ENCODE data around the gene MSI2.
A peak's percentile ranks its signal among the peaks of the same experiment; 100 is the strongest.

Gene MSI2

DNA sequence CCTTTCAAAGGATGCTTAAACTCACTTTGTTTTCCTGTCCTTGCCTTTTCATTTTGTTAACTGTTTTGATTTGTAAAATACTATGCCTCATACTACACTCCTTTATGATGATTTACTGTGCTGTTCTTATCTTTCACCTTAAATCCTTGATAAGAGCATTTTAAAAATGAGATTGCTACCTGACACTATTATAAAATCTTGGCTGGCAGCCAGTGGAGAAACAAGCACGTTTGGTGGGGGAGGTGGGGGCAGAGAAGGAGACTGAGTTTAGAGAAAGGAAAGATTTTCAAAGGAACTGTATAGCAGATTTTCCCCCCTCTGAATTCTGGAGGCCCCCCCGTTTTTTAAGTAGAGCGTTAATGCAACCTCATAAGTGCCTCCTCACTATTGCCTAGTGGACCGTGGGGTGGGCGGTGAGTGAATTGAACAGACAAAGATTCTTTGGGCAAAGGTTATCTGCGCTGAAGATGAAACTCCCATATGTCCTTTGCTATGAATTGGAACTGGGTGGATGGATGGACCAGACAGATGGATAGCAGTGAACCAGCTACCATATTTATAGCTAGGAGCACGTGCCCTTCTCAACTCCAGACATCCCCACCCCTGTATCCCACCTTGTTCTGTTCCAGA lies 288.6 kb downstream of the MSI2 start:
- H4K20me1 ChIP-seq (ENCODE audit: low read depth, low read length): no peaks in the 10 kb centered on the region
- H3K9me3 ChIP-seq (ENCODE audit: insufficient read depth, low read length): no peaks in the 10 kb centered on the region
- no peak overlapping the region for H2AFZ ChIP-seq (ENCODE audit: low read depth, low read length, severe bottlenecking)
- no peaks in the 10 kb centered on the region for H3K27me3 ChIP-seq (ENCODE audit: low read length)
- no peak overlapping the region for H3K4me2 ChIP-seq (ENCODE audit: low read depth, low read length, poor library complexity, severe bottlenecking)
- no peak overlapping the region for H3K9ac ChIP-seq (ENCODE audit: low read length)
- no peak overlapping the region for H3K4me3 ChIP-seq (ENCODE audit: insufficient read depth, low read length, poor library complexity, severe bottlenecking)
- no peaks in the 10 kb centered on the region for H3K9me2 ChIP-seq (replicated peaks; ENCODE audit: insufficient read depth, low read length)
- no peaks in the 10 kb centered on the region for H3F3A ChIP-seq (ENCODE audit: insufficient read depth)
- no peaks in the 10 kb centered on the region for H3K36me3 ChIP-seq (ENCODE audit: low read length)
- no peak overlapping the region for H3K27ac ChIP-seq (ENCODE audit: low read depth, low read length)
- H3K79me2 ChIP-seq (ENCODE audit: insufficient read depth, low read length): 0 out of 2 replicates have a peak, but pooled peaks cover 5% of the 10 kb centered on the region
- no peak for TF ChIP-seq EZH2phosphoT487 (conservative IDR thresholded peaks at IDR 0.05; ENCODE audit: low read length)

DNA sequence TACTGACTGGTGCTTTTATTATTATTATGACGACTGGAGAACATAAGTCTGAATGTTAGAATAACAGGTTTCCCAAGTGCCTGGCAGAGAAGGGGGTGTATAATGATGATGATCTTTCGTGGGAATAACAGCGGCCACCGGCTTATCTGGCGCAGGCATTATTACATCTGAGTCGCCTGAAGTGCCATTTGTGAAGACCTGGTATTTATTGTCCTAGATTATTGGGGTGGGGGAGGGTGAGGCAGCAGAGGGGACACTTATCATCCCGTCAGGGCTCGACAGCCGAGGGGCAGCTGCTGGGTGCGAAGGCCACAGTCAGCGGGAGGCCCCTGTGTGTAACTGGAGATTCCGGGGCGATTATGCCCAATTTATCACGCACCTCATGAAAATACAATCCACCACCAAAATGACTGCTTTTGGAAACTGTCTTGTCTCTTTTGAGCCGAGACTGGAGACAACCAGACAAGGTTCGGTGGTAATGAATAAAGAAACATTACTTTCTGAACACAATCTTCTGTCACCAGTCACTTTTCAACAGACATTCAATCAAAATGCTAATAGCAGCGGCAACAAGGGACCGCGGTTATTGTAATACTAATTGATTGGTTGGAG lies 289.5 kb downstream of the MSI2 start:
- H3K36me3 ChIP-seq (ENCODE audit: low read length): no peaks in the 10 kb centered on the region
- no peak for TF ChIP-seq EZH2phosphoT487 (conservative IDR thresholded peaks at IDR 0.05; ENCODE audit: low read length)
- TF ChIP-seq, protein P1, sequence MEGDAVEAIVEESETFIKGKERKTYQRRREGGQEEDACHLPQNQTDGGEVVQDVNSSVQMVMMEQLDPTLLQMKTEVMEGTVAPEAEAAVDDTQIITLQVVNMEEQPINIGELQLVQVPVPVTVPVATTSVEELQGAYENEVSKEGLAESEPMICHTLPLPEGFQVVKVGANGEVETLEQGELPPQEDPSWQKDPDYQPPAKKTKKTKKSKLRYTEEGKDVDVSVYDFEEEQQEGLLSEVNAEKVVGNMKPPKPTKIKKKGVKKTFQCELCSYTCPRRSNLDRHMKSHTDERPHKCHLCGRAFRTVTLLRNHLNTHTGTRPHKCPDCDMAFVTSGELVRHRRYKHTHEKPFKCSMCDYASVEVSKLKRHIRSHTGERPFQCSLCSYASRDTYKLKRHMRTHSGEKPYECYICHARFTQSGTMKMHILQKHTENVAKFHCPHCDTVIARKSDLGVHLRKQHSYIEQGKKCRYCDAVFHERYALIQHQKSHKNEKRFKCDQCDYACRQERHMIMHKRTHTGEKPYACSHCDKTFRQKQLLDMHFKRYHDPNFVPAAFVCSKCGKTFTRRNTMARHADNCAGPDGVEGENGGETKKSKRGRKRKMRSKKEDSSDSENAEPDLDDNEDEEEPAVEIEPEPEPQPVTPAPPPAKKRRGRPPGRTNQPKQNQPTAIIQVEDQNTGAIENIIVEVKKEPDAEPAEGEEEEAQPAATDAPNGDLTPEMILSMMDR (IDR thresholded peaks at IDR 0.05; ENCODE audit: insufficient read depth, low read length, poor library complexity, severe bottlenecking): no peak
- no peak overlapping the region for H3K9ac ChIP-seq (ENCODE audit: low read length)
- H3F3A ChIP-seq (ENCODE audit: insufficient read depth): peaks cover 8% of the 10 kb centered on the region
- H3K4me2 ChIP-seq (ENCODE audit: low read depth, low read length, poor library complexity, severe bottlenecking): no peak overlapping the region
- H3K27ac ChIP-seq (ENCODE audit: low read depth, low read length): no peak overlapping the region
- H3K27me3 ChIP-seq (ENCODE audit: low read length): no peaks in the 10 kb centered on the region
- no peaks in the 10 kb centered on the region for H3K9me2 ChIP-seq (replicated peaks; ENCODE audit: insufficient read depth, low read length)
- no peak overlapping the region for H2AFZ ChIP-seq (ENCODE audit: low read depth, low read length, severe bottlenecking)
- no peak overlapping the region for H3K4me3 ChIP-seq (ENCODE audit: insufficient read depth, low read length, poor library complexity, severe bottlenecking)
- H3K79me2 ChIP-seq (ENCODE audit: insufficient read depth, low read length): 0 out of 2 replicates have a peak, but pooled peaks cover 5% of the 10 kb centered on the region
- no peaks in the 10 kb centered on the region for H4K20me1 ChIP-seq (ENCODE audit: low read depth, low read length)
- H3K9me3 ChIP-seq (ENCODE audit: insufficient read depth, low read length): no peaks in the 10 kb centered on the region

DNA sequence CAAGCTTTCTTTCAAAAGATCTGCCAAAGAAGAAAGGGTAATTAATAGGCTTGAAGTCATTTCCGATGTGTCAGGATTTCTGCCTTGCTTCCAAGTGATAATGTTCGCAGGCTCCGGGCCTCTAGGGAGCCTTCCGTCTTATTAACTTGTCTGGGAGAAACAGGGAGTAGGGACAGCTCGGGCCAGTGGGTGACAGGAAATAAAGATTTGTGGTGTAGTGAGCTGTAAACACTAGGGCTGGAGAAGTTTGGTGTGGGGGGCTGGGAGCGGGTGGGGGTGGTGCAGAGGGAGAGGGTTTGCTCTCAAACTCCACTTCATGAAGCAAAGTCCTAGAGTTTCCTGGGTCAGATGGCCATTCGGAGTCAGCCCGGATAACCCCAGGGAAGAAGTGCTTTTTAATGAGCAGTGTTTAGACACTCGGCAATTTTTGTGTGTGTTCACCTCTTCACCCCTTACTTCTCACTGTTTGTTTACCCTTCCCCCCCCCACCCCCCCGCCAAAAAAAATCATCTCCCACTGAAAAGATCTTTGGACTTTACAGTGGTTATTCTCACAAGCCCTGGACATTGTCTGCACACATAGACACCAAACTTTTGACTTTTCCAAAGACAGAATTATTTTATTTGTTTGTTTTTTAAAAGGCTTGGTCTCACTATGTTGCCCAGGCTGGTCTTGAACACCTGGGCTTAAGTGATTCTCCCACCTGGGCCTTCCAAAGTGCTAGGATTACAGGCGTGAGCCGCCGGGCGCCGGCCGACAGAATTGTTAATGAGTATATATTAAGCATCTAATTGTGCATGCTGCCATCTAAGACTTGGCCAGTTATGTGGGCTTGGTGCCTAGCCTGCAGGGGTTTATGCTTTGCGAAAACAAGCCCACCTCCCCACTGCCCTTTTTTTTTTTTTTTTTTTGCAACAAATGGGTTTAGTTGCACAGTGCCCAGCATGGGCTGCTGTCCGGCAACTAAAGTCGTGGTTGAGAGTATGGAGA lies 292.4 kb downstream of the MSI2 start:
- peak overlapping the region; percentile 95; the same call in 1 of the 2 replicates for H3K27ac ChIP-seq (ENCODE audit: low read depth, low read length)
- TF ChIP-seq, protein P1 (IDR thresholded peaks at IDR 0.05; ENCODE audit: insufficient read depth, low read length, poor library complexity, severe bottlenecking): no peak
- no peak for TF ChIP-seq EZH2phosphoT487 (conservative IDR thresholded peaks at IDR 0.05; ENCODE audit: low read length)

More for the DNA sequence above, 292.4 kb downstream of the MSI2 start:
- Histone ChIP-seq H3K36me3 (ENCODE audit: low read length) (no peaks in the 10 kb centered on the region), H3K9me3 (ENCODE audit: insufficient read depth, low read length) (no peaks in the 10 kb centered on the region), H3K4me3 (ENCODE audit: insufficient read depth, low read length, poor library complexity, severe bottlenecking) (no peak overlapping the region), H3K79me2 (ENCODE audit: insufficient read depth, low read length) (peaks cover 9% of the 10 kb centered on the region; the same call in 1 of the 2 replicates), H3K4me2 (ENCODE audit: low read depth, low read length, poor library complexity, severe bottlenecking) (peak overlapping the region; percentile 14), H3K9me2 (replicated peaks; ENCODE audit: insufficient read depth, low read length) (no peaks in the 10 kb centered on the region), H3K9ac (ENCODE audit: low read length) (no peak overlapping the region), H4K20me1 (ENCODE audit: low read depth, low read length) (no peaks in the 10 kb centered on the region), H3F3A (ENCODE audit: insufficient read depth) (peaks cover 15% of the 10 kb centered on the region), H2AFZ (ENCODE audit: low read depth, low read length, severe bottlenecking) (no peak overlapping the region), H3K27me3 (ENCODE audit: low read length) (no peaks in the 10 kb centered on the region)

All from SU-DHL-6 (cell line).